HG03575 (cell line): ENCODE data around the gene LCLAT1.
"Not testable (repeated sequence)": the region's sequence is repeated elsewhere in the genome, so short reads cannot be mapped to it uniquely, and the experiment has no call there.

ENCODE experiments used
- ATAC-seq: cut with Tn5 transposase; IDR thresholded peaks from one replicate; pipeline ENCODE4 v1.9.1; 2021; ENCODE audit not compliant: unreplicated experiment, insufficient number of reproducible peaks, low FRiP score; ENCODE audit errors: extremely low read depth

Gene LCLAT1

DNA sequence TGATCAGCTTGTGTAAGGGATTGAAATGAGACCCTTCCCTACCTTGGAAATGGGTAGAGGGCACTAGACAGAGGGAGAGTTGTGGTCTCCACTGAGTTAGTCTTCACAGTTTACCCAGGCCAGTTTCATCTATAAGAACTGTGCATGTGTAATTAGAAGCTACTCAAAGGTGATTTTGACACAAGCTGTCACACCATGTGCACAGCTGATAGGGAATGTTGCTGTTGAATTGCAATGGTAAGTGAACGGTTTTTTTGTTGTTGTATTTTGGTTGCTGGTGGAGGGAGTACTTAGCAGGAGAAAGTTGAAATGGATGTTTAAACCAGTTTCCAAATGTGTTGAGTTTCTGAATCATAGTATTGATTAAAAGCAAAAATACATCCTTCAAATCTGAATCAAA, 168.9 kb downstream of the LCLAT1 start:
- no peak for ATAC-seq

DNA sequence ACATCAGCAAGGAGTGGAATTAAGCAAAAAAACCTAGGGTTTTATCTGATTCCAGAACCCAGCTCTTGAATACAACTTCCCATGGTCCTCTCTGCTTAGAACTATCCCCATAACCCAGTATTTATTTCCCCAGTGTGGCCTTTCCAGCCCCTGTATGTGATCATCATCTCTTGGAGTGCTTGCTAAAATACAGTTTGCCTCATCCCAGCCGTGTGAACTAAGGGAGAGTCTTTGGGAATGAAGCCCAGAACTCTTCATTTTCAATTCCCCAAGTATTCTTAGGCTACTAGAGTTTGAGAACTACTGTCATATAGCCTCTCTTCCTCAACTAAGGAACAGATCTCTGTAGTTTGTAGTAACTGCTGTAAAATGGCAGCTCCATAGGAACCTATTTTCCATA, 173.1 kb downstream of the LCLAT1 start:
- ATAC-seq: no peak

DNA sequence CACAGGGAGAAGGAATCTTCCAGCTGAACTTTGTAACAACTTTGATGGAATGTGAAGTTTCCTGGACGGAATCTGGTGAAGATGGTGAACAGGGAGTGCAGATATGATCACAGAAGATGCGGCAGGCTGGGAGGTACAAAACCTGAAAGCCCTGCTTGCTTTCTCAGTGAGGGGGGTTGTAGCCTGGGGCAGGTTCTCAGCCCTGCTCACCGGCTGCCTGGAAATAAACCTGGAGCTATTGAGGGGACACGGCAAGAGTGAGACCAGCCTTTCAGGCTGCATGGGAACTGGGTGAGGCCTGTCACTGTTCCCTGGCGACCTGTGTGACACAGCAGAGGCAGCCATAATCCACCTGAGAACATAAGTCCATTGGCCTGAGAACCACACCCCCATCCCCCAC, 174.8 kb downstream of the LCLAT1 start:
- no peak for ATAC-seq

DNA sequence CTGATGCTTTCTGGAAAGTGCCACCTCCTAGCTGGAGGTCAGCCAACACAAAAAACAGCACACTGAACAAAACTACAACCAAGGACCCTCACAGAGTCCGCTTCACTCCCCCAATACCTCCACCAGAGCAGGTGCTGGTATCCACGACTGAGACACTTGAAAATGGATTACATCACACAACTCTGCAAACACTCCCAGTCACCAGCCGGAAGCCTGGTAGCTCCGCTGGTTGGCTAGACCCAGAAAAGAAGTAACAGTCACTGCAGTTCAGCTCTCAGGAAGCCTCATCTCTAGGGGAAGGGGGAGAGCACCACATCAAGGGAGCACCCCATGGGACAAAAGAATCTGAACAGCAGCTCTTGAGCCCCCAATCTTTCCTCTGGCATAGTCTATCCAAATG, 175.4 kb downstream of the LCLAT1 start:
- ATAC-seq: no peak

DNA sequence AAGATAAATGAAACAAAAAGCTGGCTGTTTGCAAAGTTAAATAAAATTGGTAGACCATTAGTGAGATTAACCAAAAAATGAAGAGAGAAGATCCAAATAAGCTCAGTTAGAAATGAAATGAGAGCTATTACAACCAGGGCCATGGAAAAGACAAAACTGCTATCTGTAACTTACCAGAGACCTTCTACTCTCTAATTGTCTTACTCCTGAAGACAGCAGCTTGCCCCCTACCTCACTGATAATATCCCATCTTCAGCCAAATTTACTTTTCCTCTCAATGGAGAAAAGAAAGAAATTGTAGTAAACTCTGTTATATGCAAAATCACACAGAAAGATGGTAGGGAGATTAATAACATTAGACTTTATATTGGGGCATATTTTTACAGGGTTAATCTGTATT, 178.2 kb downstream of the LCLAT1 start:
- ATAC-seq: no peak

DNA sequence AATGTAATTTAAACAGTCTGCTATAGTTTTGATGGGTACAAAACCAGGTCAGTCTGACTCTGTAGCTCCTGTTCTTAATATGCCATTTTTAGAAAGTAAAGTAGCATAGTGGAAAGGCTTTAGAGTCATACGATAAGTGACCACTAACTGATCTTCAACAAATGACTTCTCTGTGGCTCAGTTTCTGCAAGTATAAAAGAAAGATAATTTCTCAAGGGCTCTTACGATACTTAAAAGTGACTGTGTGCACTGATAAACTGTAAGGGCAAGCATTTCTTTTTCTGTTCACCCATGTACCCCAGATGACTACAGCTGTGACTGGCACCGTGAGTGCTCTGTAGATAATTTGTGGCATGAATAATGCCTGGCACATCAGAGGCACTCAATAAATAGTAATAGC, 178.7 kb downstream of the LCLAT1 start:
- no peak for ATAC-seq

DNA sequence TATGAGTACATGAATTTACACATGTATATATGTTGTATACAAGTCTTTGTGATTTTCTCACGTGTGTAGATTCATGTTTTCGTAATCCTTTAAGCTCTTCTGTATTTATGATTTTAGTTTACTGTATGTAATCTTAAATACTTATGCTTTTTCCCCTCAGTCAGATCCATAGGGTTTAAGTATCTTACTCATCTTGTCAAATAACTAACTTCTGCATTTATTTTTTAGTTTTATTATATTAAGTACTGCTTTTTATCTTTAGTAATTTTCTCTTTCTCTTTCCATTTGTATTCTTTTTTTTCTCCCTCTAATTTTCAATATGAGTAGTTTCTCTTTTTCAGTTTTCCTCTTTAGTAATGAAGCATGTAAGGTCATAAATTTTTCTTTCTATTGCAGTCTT, 179.4 kb downstream of the LCLAT1 start:
- no peak for ATAC-seq

DNA sequence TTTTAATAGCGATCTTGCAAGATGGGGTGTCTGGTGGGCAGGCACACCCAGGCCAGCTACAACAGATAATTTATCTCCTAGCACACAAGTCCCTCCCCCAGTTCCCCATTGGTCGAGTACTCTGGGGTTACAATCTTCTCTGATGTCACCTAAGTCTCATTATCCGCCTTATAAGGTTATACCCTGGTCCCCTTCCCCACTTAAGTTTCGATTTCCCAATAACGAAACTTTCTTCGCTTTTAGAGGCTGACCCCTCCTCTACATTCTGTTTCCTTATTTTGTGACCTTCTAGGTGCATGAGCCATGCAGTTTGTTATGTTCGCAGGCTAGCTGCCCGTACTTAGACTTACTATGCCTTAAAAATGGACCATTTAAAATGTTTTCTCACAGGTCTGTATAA, 180.1 kb downstream of the LCLAT1 start:
- ATAC-seq: no peak

DNA sequence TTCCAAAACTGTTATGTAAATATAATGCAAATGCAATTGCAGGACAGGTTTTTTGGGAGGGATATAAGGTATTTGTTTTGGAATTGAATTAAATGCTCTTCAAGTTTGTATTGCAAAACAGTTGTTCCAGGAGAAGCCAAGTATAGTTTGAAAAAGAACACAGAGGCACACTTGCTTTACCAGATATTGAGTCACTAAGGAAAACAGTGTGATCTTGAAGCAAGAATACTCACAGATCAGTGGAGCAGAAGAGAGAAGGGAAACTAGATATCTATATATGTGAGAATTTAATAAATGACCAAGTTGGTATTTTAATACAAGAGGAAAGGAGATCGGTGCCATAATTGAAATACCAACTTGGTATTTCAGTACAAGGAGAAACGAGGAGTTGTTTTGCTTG, 181.3 kb downstream of the LCLAT1 start:
- ATAC-seq: no peak

DNA sequence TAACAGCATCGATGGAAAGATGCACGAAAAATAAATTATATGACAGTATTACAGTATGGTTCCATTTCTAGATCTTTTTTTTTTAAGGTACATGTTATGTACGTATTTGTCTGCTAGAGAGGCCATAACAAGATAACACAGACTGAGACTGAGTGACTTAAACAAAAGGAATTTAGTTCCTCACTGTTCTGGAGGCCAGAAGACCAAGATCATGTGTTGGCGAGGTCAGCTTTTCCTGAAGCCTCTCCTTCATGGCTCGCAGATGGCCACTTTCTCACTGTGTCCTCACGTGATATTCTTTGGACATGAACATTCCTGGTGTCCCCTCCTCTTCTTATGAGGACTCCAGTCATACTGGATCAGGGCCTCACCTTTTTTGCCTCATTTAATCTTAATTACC, 182.8 kb downstream of the LCLAT1 start:
- ATAC-seq: no peak

DNA sequence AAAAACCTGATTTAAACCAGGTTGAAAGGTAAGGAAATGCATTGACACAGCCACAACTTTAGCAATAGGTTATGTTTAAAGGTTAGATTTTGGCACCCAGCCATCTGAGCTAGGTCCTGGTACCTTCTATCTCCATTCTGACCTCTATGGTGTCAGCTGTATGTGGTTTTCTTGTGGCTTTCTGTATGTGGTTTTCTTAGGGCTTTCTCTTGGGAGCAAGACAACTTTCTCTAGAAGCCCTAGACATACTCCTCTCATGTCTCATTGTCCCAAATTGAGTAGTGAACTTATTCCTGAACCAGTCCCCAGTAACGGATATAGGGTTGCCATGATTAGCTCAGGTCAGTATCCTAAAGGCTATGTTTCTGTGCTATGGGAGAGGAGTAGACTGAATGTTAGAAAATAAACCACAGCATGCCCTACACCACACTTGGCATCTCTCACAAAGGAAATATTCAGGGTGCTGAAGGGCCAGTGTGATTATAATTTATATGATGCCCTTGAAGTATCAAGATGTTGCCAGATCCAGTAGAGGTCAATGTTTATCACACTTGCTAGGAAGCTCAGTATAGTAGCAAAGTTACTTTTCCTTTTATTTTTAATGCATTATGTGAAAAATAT, 184.1 kb downstream of the LCLAT1 start:
- no peak for ATAC-seq

DNA sequence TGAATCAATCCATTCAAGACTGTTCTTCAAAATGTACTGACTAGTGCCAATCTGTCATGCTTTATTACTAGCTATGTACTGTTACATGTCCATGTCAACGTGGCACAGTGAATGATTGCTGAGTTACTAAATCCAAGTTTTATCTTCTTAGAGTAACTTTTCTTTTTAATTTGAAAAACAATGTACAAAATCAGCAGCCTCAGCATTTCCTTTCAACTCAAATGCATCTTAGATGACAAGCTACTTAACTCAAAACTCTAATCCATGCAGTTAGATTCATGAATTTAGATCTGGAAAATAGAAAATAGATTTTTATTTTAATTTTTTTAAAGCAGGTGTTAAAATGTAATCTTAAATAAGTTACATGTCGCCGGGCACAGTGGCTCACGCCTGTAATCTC, 186.0 kb downstream of the LCLAT1 start:
- ATAC-seq: no peak

DNA sequence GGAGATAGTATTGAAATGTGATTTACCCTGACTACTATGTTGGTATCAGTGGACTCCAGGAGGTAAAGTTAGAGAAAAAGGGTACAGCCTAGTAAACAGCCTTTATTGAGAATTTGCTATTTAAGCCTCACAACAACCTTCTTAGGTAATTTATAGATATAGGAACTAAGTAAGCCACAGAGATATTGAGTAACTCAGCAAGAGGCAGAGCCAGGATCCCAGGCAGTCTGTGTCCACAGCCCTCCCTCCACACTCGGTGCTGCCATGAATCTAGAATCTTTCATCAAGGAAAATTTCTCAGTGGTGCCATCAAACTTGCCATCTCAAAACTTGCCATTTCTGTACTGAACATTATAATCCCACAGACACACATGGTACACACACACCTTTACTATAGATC, 189.3 kb downstream of the LCLAT1 start:
- ATAC-seq: no peak

DNA sequence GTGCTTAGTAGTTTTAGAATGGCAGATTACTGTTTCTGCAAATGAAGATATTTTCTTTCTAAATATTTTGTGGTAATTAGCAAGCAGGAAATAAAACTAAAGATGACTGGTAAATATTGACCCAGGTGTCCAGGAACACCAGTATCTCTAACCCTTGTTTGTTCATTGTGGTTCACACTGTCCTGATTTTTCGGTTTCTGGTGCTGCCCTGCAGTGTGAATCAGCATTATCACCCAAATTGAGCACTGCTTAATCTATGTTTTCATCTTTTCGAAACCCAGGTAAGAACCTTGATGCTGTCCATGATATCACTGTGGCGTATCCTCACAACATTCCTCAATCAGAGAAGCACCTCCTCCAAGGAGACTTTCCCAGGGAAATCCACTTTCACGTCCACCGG, 192.8 kb downstream of the LCLAT1 start:
- ATAC-seq: no peak

DNA sequence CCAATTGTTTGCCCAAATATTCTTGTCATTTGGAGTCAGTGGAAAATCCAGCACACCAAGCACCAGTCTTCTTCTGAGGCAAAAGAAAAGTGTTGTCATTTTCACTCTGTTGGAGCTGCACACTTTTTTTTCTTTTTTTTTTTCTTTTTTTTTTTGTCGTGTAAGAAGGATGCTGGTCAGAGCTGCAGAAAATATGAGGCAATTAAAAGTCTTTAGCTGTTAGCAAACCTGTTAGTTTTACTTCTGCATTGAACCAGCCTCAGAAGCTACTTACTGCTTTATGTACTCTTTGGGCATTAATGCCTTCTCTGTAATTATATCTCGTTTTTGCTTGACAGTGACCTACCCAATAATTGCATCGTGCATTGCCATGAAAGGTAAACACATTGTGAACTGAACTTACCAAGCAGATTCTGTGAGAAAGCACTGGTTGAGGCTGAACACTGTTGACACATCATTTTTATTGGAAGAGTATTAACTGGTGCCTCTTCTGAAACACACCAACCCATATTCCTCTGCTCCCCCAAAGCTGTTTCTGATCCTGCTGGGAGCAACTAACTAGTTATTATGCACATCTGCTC, 194.8 kb downstream of the LCLAT1 start:
- ATAC-seq: no peak

DNA sequence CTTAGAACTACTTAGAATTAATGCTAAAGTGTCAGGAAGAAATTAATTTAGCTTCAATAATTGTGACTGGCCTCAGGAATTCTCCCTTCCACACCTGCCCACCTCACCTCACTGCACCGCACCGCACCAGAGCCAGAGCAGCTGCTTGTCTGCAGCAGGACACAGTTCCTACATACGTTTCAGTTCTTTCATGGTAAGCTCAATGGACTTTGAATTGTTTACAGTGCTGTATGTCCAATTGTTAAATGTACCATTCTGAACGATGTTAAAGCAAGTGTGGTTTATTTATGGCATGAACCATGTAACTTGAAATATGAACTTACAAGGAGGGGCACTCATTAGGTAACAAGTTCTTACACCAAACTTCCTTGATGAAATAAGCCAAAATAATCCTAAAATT, 196.0 kb downstream of the LCLAT1 start:
- ATAC-seq: not testable (repeated sequence)

DNA sequence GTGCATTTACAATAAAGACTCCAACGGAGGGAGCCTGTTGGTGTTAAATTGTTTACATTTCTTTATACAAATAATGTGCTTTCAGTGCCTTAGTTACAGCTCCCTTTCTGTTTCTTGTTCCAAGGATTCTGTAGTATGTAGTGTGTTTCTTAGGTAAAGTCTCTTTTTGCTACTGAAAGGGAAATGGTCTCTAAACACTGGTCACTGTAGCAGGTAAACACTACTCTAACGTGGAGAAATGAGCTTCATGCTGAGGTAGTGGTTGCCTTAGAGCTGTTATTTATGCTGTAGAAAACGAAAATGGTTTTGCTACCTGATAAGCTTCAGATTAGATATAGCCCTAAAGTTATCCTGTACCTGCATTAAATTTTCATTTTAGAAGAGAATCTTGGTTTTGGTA, 196.6 kb downstream of the LCLAT1 start:
- ATAC-seq: no peak

DNA sequence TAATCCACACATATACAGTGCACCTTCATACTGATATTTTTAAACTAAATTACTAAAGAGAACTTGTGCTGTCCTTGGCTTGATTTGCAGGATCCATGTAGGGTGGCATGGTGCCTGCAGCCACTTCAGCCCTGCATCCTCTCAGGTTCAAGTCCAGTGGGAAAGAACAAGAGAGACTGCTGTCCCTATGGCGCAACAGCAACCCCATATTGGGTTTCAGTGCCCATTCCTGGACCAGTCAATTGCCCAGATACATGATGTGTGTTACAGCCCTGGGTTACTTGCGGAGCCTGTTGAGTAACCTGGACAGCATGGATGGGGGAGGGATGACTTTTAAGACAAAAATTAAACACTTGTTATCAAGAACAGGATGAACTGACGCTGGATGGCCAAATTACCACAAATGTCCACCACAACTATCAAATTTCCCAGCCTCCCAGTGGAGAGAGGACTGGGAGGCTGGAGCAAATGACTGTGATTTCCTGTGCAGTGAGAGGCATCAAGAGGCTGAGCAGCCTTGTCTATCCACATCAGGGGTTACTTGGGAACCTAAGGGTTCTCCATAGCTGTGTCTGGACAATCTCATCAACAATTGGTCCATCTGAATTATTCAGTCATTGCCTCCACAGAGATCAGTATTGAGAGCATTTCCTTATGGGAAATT, 198.2 kb downstream of the LCLAT1 start:
- ATAC-seq: no peak

DNA sequence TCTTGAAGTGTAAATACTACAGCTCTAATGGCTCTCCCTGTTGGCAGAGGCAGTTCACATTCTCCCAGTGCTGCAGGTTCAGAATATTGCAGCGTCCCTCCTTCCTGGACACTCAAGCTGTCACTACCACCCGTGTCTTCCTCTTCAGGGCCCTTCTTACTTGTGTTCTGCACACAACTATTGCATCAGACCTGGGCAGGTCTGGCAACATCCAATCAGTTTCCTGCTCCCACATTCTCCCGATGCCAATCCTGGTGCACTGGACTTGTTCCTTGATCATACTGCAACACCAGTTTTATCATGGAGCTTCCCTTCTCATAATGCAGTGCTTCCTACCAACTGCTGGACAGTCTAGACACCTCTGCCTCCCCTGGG, 198.7 kb downstream of the LCLAT1 start:
- no peak for ATAC-seq

DNA sequence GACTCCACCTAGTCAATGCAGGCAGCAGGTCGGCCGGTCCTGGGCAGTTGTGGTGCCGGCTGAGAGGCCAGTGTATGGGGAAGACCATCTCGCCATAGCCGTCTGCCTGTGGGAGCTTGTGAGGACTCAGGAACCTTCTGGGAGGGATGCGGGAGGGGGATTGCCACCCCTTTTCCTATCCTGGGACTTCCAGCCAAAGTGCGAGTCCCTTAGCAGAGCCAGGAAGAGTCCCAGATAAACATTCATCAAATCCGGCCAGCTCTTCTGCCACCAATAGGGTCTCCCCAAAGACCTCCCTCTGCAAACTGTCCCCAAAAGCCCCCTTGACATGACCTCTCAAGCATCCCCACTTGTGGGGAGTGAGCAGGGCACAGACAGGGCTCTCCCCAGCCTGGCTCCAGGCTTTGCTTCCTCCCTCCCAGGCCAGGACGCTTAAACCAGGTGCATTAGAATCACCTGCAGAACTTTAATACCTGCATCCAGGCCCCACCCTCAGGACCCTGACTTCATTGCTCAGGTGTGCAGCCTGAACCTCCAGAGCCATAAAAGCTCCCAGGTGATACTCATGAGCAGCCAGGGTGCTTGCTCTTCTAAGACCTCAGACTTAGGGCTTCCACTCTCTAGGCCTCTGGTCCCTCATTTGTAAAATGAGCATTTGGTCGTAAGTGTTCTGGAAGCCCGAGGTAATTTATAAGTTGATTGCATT, 200.9 kb downstream of the LCLAT1 start:
- no peak for ATAC-seq
